GM18867 (cell line): ENCODE results near the gene ARPC2.
A peak's percentile ranks its signal among the peaks of the same experiment; 100 is the strongest.

ENCODE experiments used
- ATAC-seq: cut with Tn5 transposase; IDR thresholded peaks from one replicate; pipeline ENCODE4 v1.9.1; 2021; ENCODE audit warnings: mild to moderate bottlenecking, moderate library complexity; ENCODE audit not compliant: unreplicated experiment

The ARPC2 gene

DNA sequence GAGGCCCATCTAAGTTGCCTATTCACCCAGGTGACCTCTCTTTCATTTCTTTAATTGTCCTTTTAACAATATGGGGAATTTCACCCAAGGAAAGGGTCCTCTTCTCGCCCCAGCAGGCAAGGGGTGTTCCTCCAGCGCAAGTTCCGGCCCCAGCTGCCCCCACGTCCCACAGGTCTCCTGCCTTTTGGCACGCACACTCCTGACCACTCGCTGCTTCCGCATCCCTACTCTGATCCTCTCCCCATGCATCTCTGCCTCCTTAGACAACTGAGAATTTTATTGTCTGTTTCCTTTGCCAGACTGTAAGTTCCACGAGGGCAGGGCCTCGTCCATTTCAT lies 684 bp upstream of the ARPC2 start:
- no peak for ATAC-seq

DNA sequence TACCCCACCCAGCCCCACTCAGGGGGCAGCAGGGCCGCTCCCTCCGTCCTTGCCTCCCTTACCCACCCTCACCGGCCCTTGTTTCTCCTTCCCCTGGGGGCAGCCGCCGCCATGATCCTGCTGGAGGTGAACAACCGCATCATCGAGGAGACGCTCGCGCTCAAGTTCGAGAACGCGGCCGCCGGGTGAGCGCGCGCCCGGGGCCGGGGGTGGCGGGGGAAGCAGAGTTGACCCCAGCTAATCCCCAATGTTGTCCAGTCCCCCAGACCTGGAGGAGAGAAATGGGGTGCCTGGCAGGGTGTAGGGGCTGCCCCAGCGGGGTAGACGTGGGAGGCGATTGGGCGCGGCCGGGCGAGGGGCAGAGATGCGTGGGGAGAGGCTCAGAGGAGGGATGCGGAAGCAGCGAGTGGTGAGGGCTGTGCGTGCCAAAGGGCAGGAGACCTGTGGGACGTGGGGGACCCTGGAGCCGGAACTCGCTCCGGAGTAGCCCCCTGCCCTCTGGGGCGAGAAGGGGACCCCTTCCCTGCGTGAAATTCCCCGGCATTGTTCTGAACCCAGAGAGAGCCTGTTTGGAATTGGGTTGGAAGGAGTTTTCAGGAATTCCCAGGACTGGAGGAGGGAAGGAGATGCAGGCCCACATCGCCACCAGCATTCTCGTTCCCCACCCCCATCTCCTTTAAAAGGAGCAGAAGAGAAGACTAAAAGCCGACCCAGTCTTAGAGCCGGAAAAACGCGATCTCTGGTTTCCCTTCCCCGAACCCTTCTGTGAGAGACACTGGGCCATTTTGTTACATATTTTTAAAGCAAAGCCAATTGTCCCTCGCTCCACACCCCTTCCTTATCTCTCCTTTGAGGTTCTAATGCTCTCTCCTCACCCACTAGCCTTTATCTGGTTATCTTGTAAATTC lies 625 bp downstream of the ARPC2 start:
- peak; percentile 39 for ATAC-seq

DNA sequence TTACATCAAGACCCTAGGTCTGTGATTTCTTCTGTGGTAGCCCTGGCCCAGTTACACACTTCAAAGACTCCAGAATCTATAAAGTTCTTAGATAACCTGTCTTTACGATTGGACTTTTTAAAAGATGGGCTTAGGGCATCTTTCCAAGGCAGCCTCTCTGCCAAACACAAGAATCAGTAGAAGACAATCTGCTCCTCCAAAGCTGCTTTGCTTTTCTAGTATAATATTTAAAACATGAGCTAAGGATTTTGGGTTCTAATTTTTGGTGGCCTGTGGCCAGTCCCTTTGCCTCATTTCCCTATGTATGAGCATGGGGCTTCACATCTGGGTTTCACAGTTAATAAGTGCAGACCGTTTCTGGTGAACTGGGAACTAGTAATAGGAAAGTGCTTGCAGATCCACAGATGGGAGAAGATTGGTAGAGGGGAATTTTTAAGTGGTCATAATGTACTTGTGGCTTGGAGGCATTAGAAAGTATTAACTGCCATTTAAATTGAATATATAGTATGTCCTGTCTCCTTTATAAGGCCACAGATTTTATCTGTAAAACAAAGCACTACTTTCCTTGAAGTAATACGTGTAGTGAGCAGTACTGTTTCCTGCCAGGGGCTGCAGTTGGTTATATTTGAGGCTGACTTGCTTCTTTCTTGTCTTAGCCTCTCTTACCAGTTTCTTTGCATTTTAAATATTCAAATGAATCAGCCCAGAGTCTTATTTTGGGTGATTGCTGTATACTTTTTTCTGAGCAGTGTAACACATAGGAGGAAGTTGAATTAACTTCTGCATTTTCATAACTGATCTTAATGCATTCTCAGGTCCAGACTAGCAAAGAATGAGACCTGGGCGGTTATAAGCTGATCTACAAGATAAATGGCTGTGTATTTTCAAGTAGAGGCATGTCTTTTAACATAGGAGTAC lies 1.5 kb downstream of the ARPC2 start:
- ATAC-seq, result peak; percentile 39

DNA sequence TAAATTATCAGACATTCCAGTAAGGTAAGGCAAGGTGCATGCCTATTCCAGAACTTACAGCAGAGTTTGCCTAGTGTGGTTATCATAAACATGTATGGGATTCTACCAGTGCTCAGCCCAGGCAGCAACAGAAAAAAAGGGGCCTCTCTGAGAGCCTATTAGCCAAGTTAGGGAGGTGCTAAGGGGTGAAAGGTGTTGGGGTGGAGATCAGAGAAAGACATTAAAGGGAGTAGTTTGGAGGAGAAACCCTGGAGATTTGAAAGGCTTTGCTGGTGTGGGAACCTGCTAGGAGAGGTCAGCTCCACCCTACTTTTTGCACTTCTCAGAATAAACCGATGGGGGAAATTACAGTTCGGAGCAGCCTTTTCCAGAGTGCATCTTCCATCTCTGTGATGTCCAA lies 2.9 kb downstream of the ARPC2 start:
- ATAC-seq, result no peak

DNA sequence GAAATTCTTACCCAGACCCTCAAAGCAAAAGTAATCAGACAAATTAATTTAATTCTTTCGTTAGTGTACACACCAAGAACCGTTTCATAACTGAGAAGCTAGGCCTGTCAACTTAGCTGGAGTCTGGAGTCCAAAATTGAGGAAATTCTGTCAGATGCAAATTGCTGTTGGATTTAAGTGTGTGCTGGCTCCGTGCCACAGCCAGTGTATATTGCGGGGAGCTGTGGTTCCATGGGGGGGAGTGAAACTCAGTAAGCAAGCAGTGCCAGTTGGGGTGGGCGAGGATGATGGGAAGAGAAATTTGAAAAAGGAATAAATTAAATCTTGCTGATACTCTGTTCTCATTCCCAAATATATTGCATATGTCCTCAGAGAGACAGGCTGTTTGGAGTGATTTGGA lies 4.0 kb downstream of the ARPC2 start:
- ATAC-seq, result no peak

DNA sequence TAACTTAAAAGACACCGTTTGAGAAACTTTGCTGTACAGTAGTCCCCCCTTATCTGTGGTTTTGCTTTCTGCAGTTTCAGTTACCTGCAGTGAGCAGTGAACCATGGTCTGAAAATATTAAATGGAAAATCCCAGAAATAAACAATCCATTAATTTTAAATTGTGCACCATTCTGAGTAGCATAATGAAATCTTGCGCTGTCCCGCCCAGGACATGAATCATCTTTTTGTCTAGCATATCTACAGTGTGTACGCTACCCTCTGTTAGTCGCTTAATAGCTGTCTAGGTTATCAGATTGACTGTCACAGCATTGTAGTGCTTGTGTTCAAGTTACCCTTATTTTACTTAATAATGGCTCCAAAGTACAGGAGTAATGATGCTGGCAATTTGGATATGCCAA lies 6.1 kb downstream of the ARPC2 start:
- ATAC-seq, result no peak

DNA sequence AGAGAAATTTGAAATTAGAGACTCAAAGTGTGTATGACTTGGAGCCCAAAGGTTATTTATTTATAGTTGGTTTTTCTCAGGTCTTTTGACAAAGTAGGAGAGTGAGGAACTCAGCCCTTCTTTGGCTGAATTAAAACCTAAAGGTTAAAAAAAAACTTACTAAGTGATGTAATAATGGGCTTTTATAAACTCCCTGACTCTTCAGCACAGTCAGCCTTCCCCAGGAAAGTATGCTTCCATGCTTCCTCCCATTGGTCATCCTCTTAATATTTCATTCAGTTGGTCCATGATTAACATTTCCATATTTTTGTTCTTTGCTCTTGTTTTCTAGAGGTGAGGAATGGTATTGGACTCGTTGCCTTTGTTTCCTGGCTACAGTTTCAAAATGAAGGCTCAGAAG lies 7.2 kb downstream of the ARPC2 start:
- ATAC-seq, result no peak

DNA sequence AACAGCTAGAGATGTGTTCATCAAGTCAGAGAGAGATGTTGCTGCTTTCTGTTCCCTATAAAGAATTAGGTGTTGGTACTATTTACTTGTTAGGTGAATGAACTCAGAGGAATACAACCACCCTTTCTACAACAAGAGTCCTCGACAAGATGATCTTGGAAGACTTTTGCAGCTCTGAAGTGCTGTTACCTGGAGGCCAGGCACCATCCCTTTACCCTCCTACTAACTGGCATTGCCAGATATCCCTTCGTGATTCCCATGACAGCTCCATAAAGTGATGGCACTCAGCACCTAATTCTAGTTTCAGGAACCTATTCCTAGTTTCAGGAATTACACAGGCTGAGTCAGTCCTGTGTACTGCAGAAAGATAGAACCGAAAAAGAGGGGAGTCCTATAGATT lies 9.9 kb downstream of the ARPC2 start:
- ATAC-seq, result no peak

DNA sequence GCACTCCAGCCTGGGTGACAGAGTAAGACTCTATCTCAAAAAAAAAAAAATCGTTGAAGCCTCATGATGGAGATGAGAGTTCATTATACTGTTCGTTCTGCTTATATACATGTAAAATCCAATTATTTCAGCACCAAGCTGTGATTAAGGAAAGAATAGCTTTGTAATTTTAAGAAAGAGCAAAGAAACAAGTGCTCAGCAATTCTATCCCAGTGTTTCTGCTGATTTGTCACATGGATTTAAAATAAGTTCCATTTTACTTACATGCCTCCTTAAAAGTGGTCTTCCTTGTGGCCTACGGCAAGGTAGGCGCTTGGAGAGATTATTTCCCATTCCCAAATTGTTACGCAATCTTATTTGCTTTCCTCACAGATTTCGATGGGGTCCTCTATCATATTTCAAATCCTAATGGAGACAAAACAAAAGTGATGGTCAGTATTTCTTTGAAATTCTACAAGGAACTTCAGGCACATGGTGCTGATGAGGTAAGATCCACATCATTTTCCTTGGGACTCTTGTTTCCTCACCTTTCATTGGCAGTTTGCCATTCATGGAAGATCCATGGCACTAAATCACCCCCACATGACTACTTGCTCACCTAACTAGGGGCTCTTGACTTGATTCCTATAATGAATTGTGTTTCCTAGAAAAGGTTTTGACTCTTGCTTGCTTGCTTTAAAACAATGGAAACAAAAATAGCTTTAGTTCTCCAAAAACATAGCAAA lies 11.5 kb downstream of the ARPC2 start:
- ATAC-seq, result no peak

DNA sequence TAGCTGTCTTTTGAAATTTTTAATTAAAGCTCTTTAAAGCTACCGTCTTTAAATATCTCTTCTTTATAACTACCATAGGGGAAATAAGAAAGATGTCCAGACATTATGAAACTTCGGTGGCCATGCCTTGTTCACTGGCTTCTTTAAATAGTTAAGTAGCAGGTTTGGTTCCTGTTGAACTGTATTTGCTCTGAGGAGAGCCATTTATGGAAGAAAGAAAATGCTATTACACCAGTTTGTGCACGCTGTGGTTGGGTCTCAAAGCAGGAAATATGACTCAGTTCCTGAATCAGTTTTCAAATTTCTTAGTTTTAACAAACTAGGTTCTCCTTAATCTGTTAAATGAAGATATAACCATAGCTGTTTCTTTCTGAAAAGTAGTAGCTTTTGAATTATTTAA lies 12.2 kb downstream of the ARPC2 start:
- ATAC-seq, result peak; percentile 86

DNA sequence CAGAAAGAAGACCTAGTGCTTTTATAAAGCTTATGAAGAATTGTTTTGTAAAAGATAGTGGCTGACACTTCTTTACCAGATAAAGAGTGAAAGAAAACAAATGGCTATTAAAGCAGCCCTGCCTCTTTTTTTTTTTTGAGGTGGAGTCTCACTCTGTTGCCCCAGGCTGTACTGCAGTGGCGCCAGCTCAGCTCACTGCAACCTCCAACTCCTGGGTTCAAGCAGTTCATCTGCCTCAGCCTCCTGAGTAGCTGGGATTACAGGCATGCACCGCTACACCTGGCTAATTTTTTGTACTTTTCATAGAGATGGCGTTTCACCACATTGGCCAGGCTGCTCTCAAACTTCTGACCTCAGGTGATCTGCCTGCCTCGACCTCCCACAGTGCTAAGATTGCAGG lies 12.9 kb downstream of the ARPC2 start:
- ATAC-seq, result no peak

DNA sequence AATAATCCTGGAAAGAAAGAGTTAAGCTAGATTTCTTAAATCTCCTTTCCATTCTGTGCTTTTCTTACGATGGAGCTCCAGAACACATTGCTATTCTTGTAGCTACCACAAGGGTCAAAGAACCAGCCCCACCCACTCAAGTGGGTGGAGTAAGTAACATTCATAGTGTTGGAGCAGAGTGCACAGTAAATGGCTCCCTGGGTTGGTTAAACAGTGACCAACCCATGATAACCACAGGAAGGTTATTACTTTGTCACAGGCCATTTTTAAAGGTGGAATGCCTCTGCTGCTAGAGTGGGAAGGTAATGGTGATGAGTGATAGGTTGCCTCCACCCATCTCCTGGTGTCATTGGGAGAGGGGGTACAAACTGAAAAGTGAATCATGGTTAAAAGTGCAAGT lies 13.9 kb downstream of the ARPC2 start:
- ATAC-seq, result peak; percentile 45

DNA sequence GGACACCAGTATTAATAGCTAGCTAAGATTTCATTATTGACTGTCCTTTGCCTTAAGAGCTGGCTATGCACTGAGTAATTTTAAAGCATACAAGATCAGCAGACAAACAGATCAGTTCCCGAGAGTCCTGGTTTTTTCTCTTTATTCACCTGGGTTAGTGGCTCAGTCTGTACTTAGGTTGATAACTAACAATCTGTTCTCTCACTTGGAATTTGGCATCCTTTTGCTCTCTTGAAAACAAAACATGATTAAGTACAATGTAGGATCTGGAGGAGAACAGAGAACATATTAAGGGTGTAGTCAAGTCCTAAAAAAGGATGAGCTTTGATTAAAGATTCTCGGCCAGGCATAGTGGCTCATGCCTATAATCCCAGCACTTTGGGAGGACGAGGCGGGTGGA lies 16.6 kb downstream of the ARPC2 start:
- no peak for ATAC-seq

DNA sequence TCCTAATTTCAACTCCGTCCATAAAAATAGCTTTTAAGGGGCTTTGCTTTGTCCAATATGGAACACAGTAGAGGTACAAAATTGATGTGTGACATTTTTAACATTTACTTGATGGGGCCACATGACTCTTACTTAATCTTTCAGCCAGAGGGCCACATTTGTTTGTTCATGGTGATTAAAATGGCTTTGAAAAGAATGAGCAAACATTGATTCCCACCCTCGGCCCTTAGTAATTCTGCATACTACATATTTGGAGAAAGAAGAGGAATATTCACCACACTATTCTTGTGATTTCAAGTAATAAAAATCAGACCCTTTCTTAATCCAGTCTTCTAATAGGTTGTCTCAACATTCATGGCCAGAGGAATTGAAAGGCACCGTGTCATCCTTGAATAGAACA lies 17.5 kb downstream of the ARPC2 start:
- no peak for ATAC-seq

DNA sequence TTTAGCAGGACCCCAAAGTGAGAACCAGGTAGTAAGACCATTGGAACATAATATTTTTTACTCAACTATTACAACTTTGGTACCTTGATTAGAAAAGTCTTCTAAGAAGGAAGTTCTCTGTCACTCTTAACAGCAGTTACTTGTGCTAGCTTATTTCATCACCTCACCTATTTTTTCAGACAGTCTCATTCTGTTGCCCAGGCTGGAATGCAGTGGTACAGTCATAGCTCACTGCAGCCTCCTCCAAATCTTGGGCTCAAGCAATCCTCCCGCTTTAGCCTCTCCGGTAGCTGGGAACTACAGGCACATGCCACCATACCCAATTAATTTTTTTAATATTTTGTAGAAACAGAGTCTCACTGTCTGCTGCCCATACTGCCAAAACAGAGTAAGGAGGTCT lies 18.0 kb downstream of the ARPC2 start:
- no peak for ATAC-seq

DNA sequence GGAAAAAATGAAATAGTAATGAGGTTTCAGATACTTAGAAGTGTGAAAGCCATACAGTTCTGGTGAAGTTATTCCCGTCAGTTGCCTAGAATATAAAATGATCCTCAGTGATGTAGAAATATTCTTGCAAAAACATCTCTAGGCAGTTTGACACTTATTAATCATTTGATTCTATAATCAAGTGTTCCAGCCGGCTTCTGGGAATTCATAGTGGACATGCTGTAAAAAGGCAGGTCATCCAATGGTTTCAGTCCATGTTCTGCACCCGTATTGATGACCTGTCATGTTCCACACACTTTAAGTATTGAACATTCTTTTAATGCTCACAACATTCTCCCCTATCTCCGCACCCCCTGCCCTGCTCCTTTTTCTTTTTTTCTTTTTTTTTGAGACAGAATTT lies 19.8 kb downstream of the ARPC2 start:
- no peak for ATAC-seq

DNA sequence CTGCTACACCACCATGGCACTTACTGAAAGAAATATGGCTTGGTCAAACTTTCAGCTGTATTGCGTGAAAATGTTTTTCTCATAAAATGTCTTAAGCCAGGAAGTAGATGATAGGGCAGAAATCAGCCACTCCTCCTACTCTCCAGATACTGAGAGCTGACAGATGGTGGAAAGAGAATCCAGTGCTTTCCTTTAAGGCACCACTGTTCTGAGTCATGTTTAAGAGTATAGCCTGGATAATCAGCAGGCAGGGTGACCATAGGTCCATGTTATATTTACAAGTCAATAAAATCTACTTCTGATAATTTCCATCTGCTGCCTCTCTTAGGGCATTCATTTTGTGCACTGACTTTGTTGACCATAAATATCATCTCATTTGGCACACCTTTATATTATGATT lies 21.9 kb downstream of the ARPC2 start:
- no peak for ATAC-seq

DNA sequence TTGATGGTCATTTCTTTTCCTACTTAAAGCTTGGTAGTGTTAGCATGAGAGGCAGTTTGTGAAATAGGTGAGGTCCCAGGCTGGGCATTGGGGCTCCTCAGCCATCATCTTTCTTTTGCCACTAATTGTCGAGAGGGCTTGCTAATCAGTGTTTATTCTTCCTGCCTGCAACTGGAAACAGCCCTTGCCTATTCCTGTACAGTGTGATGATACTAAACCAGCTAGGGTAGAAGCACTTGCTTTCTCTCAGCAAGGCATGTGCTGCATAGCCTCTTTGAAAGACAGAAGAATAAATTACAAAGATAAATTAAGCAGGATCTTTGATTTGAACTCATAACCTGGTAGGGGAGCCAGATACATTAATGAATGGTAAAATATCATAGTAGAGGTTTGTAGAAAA lies 27.2 kb downstream of the ARPC2 start:
- ATAC-seq, result no peak

DNA sequence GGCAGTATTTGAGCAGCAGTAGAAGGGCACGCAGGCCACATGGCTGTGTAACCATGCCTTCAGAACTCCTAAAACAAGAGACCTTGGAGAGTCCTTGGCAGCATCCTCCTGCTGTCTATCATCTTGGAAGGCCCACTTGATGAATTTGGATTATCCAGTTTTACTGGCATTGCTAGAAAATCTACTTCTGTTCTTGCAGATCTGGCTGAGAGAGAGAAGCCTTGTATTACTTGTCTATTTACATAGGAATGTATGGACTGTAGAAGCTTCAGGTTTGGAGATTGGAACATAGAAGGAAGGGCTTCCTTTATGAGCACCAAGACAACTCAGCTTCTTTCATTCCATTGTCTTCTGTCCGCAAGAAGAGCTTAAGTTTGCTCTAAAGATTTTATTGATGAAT lies 27.7 kb downstream of the ARPC2 start:
- no peak for ATAC-seq

DNA sequence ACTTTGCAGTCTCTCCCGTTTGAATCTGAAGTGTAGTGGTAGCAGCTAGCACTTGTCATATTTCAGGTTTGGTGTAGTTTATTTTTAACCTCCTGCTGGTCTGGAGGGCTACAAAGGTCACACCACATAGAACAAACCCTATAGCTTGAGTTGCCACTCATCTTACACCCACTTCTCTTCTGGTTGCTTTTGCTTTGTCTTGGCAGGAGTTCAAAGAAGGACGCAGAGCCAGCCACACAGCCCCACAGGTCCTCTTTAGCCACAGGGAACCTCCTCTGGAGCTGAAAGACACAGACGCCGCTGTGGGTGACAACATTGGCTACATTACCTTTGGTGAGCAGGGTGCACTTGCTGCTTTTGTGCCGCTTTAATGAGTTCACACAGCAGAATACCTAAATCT lies 28.2 kb downstream of the ARPC2 start:
- no peak for ATAC-seq

DNA sequence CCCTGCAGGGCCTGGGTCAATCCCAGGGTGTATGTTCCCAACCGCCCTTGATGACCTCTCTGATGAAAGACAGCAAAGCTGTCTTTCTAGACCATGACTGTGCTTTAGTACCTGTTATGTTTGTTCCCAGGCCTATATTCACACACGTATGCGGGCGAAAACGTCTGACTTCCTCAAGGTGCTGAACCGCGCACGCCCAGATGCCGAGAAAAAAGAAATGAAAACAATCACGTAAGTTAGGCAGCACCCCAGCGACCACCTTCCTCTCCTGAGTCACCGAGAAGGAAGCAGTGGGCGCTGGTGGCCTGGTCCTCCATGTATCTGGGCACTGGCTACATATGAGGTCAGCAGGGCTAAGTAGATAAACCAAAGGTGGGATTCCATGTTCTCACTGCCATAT lies 32.7 kb downstream of the ARPC2 start:
- no peak for ATAC-seq
